ENCODE data around the gene EN2.

DNA sequence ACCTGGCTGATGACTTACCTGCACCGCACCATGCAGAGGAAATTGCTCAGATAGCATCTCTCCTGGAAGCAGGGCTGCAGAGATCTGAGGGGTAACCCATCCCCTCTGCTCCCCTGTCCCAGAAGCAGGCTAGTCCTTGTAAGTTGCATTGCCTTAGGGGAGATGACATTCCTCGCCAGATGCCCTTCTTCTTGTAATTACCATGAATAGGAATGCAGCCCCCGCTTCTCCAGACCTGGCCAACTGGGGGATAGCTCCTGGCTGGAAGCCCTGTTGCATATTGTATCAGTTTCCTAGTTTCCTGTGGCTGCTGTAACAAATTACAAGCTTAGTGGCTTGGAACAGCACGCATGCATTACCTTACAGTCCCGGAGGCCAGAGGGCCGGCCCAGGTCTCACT, 47.5 kb upstream of the EN2 start:
- TF ChIP-seq, protein P1, sequence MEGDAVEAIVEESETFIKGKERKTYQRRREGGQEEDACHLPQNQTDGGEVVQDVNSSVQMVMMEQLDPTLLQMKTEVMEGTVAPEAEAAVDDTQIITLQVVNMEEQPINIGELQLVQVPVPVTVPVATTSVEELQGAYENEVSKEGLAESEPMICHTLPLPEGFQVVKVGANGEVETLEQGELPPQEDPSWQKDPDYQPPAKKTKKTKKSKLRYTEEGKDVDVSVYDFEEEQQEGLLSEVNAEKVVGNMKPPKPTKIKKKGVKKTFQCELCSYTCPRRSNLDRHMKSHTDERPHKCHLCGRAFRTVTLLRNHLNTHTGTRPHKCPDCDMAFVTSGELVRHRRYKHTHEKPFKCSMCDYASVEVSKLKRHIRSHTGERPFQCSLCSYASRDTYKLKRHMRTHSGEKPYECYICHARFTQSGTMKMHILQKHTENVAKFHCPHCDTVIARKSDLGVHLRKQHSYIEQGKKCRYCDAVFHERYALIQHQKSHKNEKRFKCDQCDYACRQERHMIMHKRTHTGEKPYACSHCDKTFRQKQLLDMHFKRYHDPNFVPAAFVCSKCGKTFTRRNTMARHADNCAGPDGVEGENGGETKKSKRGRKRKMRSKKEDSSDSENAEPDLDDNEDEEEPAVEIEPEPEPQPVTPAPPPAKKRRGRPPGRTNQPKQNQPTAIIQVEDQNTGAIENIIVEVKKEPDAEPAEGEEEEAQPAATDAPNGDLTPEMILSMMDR (IDR thresholded peaks at IDR 0.05): no peak
- TF ChIP-seq POLR2A (IDR thresholded peaks at IDR 0.05): no peak

All from prostate gland (tissue), 2 donors.